ENCODE data around the gene TMC1. TPM values are rescaled to one million over a fixed set of nuclear protein-coding genes. Genes with fewer than 3 reads are reported as not detected.

The TMC1 gene
- total RNA-seq, 1 donor from 2014 or later = not detected

- H3K27ac ChIP-seq = no peak overlapping the region
- peaks cover 6% of the 10 kb centered on the region for H3F3A ChIP-seq (ENCODE audit: low read depth)
- H3K36me3 ChIP-seq = no peaks in the 10 kb centered on the region
- H3K27me3 Mint-ChIP-seq (ENCODE audit: insufficient read depth, low read depth) = peaks cover 2% of the 10 kb centered on the region
- TF ChIP-seq EZH2 (IDR thresholded peaks at IDR 0.05) = no peak
- no peak for TF ChIP-seq EZH2phosphoT487 (IDR thresholded peaks at IDR 0.05)
- peak; percentile 27 for TF ChIP-seq CTCF (IDR thresholded peaks at IDR 0.05)
- no peak for DNase-seq (ENCODE audit: low spot score)
- no peak overlapping the region for H3K27ac Mint-ChIP-seq
- peaks cover 13% of the 10 kb centered on the region for H3K4me1 ChIP-seq
- H3K4me3 ChIP-seq = no peak overlapping the region
- no peaks in the 10 kb centered on the region for H3K9me3 ChIP-seq (ENCODE audit: low read depth)
- no peaks in the 10 kb centered on the region for H3K36me3 Mint-ChIP-seq
- no peaks in the 10 kb centered on the region for H3K79me2 ChIP-seq (ENCODE audit: low read depth)
- H3K27me3 ChIP-seq = no peaks in the 10 kb centered on the region
- no peak overlapping the region for H3K4me2 ChIP-seq
- H4K20me1 ChIP-seq (ENCODE audit: low read depth) = no peaks in the 10 kb centered on the region
- no peak overlapping the region for H2AFZ ChIP-seq (replicated peaks)
- H3K9ac ChIP-seq = no peak overlapping the region
- H3K9me3 Mint-ChIP-seq = peaks cover 10% of the 10 kb centered on the region
- H3K4me1 Mint-ChIP-seq = peaks cover 4% of the 10 kb centered on the region
- no peak overlapping the region for H3K4me3 Mint-ChIP-seq
Observed at GRCh38 chr9:72718503-72718902, 197.1 kb downstream of the TMC1 start.

GRCh38 chr9:72721067-72721466 lies 199.7 kb downstream of the TMC1 start:
- Histone ChIP-seq H3K36me3 (no peaks in the 10 kb centered on the region), H3K9ac (no peak overlapping the region), H3K27me3 (no peaks in the 10 kb centered on the region), H3F3A (ENCODE audit: low read depth) (peaks cover 6% of the 10 kb centered on the region), H3K4me3 (no peak overlapping the region), H3K4me2 (peak overlapping the region; percentile 40), H3K4me1 (peaks cover 13% of the 10 kb centered on the region), H3K79me2 (ENCODE audit: low read depth) (no peaks in the 10 kb centered on the region), H4K20me1 (ENCODE audit: low read depth) (no peaks in the 10 kb centered on the region), H2AFZ (replicated peaks) (no peak overlapping the region), H3K9me3 (ENCODE audit: low read depth) (no peaks in the 10 kb centered on the region), H3K27ac (peak overlapping the region; percentile 48)
- peaks cover 2% of the 10 kb centered on the region for H3K27me3 Mint-ChIP-seq (ENCODE audit: insufficient read depth, low read depth)
- peaks cover 5% of the 10 kb centered on the region for H3K9me3 Mint-ChIP-seq
- H3K27ac Mint-ChIP-seq = no peak overlapping the region
- H3K4me1 Mint-ChIP-seq = peaks cover 4% of the 10 kb centered on the region
- peak; percentile 32 for DNase-seq (ENCODE audit: low spot score)
- H3K36me3 Mint-ChIP-seq = no peaks in the 10 kb centered on the region
- no peak overlapping the region for H3K4me3 Mint-ChIP-seq
- TF ChIP-seq CTCF (IDR thresholded peaks at IDR 0.05) (no peak), EZH2 (IDR thresholded peaks at IDR 0.05) (no peak), EZH2phosphoT487 (IDR thresholded peaks at IDR 0.05) (no peak)

GRCh38 chr9:72726947-72727346 lies 205.5 kb downstream of the TMC1 start:
- Histone ChIP-seq H2AFZ (replicated peaks) (peak overlapping the region; percentile 73), H3K4me1 (peaks cover 18% of the 10 kb centered on the region), H3K4me3 (no peak overlapping the region), H4K20me1 (ENCODE audit: low read depth) (no peaks in the 10 kb centered on the region), H3K9me3 (ENCODE audit: low read depth) (no peaks in the 10 kb centered on the region), H3K27me3 (no peaks in the 10 kb centered on the region), H3K9ac (no peak overlapping the region), H3K36me3 (no peaks in the 10 kb centered on the region), H3F3A (ENCODE audit: low read depth) (peaks cover 9% of the 10 kb centered on the region), H3K79me2 (ENCODE audit: low read depth) (no peaks in the 10 kb centered on the region), H3K27ac (no peak overlapping the region), H3K4me2 (no peak overlapping the region)
- TF ChIP-seq EZH2phosphoT487 (IDR thresholded peaks at IDR 0.05) = no peak
- TF ChIP-seq EZH2 (IDR thresholded peaks at IDR 0.05) = no peak
- no peak for TF ChIP-seq CTCF (IDR thresholded peaks at IDR 0.05)
- H3K27me3 Mint-ChIP-seq (ENCODE audit: insufficient read depth, low read depth) = no peaks in the 10 kb centered on the region
- H3K4me1 Mint-ChIP-seq = peaks cover 31% of the 10 kb centered on the region
- H3K27ac Mint-ChIP-seq = no peak overlapping the region
- H3K4me3 Mint-ChIP-seq = no peak overlapping the region
- H3K9me3 Mint-ChIP-seq = peaks cover 13% of the 10 kb centered on the region
- no peak for DNase-seq (ENCODE audit: low spot score)
- peaks cover 2% of the 10 kb centered on the region for H3K36me3 Mint-ChIP-seq

All from neural progenitor cell (in vitro differentiated cells).